IPS-18a (cell line): ENCODE data around the gene IL10.

Experiments
- H3K27ac ChIP-seq: one replicate; pipeline ENCODE4 v1.5.1; 2013; ENCODE audit warnings: low read length
- H3K27me3 ChIP-seq: one replicate; pipeline ENCODE4 v1.6.1; 2013; ENCODE audit warnings: mild to moderate bottlenecking, low read length; ENCODE audit not compliant: control insufficient read depth, insufficient read depth
- H3K36me3 ChIP-seq: one replicate; pipeline ENCODE4 v1.6.1; 2013; ENCODE audit warnings: low read depth, low read length; ENCODE audit not compliant: control insufficient read depth
- H3K4me1 ChIP-seq: one replicate; pipeline ENCODE4 v1.6.1; 2013; ENCODE audit warnings: low read depth, low read length; ENCODE audit not compliant: control insufficient read depth
- H3K4me3 ChIP-seq: one replicate; pipeline ENCODE4 v1.5.1; 2013; ENCODE audit warnings: low read length
- H3K9ac ChIP-seq: one replicate; pipeline ENCODE4 v1.6.1; 2013; ENCODE audit warnings: mild to moderate bottlenecking, low read length, moderate library complexity
- H3K9me3 ChIP-seq: one replicate; pipeline ENCODE4 v1.6.1; 2013; ENCODE audit warnings: low read depth, low read length; ENCODE audit not compliant: control insufficient read depth

IL10 gene

GRCh38 chr1:206757524-206758266 is 14.6 kb downstream of the IL10 start:
- Histone ChIP-seq H3K27ac (no peak overlapping the region), H3K4me1 (no peaks in the 10 kb centered on the region), H3K4me3 (no peak overlapping the region), H3K27me3 (no peaks in the 10 kb centered on the region), H3K36me3 (no peaks in the 10 kb centered on the region), H3K9me3 (no peaks in the 10 kb centered on the region), H3K9ac (no peak overlapping the region)

GRCh38 chr1:206754011-206754410 is 18.3 kb downstream of the IL10 start:
- Histone ChIP-seq H3K4me1 (no peaks in the 10 kb centered on the region), H3K36me3 (no peaks in the 10 kb centered on the region), H3K27me3 (no peaks in the 10 kb centered on the region), H3K9me3 (no peaks in the 10 kb centered on the region), H3K4me3 (no peak overlapping the region), H3K9ac (no peak overlapping the region), H3K27ac (no peak overlapping the region)

GRCh38 chr1:206753141-206753540 is 19.2 kb downstream of the IL10 start:
- H3K4me1 ChIP-seq: no peaks in the 10 kb centered on the region
- no peak overlapping the region for H3K9ac ChIP-seq
- H3K27ac ChIP-seq: no peak overlapping the region
- no peaks in the 10 kb centered on the region for H3K9me3 ChIP-seq
- H3K4me3 ChIP-seq: no peak overlapping the region
- no peaks in the 10 kb centered on the region for H3K27me3 ChIP-seq
- H3K36me3 ChIP-seq: no peaks in the 10 kb centered on the region

GRCh38 chr1:206752481-206752880 is 19.8 kb downstream of the IL10 start:
- Histone ChIP-seq H3K9ac (no peak overlapping the region), H3K27ac (no peak overlapping the region), H3K4me3 (no peak overlapping the region), H3K9me3 (no peaks in the 10 kb centered on the region), H3K27me3 (no peaks in the 10 kb centered on the region), H3K4me1 (no peaks in the 10 kb centered on the region), H3K36me3 (no peaks in the 10 kb centered on the region)

GRCh38 chr1:206751891-206752290 is 20.4 kb downstream of the IL10 start:
- H3K9me3 ChIP-seq: no peaks in the 10 kb centered on the region
- no peak overlapping the region for H3K27ac ChIP-seq
- H3K4me3 ChIP-seq: no peak overlapping the region
- H3K27me3 ChIP-seq: no peaks in the 10 kb centered on the region
- no peak overlapping the region for H3K9ac ChIP-seq
- H3K36me3 ChIP-seq: no peaks in the 10 kb centered on the region
- no peaks in the 10 kb centered on the region for H3K4me1 ChIP-seq

- no peaks in the 10 kb centered on the region for H3K4me1 ChIP-seq
- H3K4me3 ChIP-seq: no peak overlapping the region
- no peak overlapping the region for H3K27ac ChIP-seq
- no peaks in the 10 kb centered on the region for H3K27me3 ChIP-seq
- no peak overlapping the region for H3K9ac ChIP-seq
- no peaks in the 10 kb centered on the region for H3K36me3 ChIP-seq
- H3K9me3 ChIP-seq: no peaks in the 10 kb centered on the region
Observed at GRCh38 chr1:206748348-206749030, 23.8 kb downstream of the IL10 start.

GRCh38 chr1:206745301-206745700 is 27.0 kb downstream of the IL10 start:
- Histone ChIP-seq H3K36me3 (no peaks in the 10 kb centered on the region), H3K9ac (no peak overlapping the region), H3K9me3 (no peaks in the 10 kb centered on the region), H3K4me3 (no peak overlapping the region), H3K27ac (no peak overlapping the region), H3K4me1 (no peaks in the 10 kb centered on the region), H3K27me3 (no peaks in the 10 kb centered on the region)

GRCh38 chr1:206744683-206745082 is 27.6 kb downstream of the IL10 start:
- no peaks in the 10 kb centered on the region for H3K9me3 ChIP-seq
- no peak overlapping the region for H3K27ac ChIP-seq
- H3K4me3 ChIP-seq: no peak overlapping the region
- H3K36me3 ChIP-seq: no peaks in the 10 kb centered on the region
- no peak overlapping the region for H3K9ac ChIP-seq
- H3K4me1 ChIP-seq: no peaks in the 10 kb centered on the region
- no peaks in the 10 kb centered on the region for H3K27me3 ChIP-seq

- Histone ChIP-seq H3K4me3 (no peak overlapping the region), H3K9me3 (no peaks in the 10 kb centered on the region), H3K4me1 (peaks cover 4% of the 10 kb centered on the region), H3K27me3 (no peaks in the 10 kb centered on the region), H3K36me3 (no peaks in the 10 kb centered on the region), H3K9ac (no peak overlapping the region), H3K27ac (no peak overlapping the region)
Observed at GRCh38 chr1:206742719-206743383, 29.4 kb downstream of the IL10 start.

- Histone ChIP-seq H3K4me1 (peaks cover 4% of the 10 kb centered on the region), H3K27me3 (no peaks in the 10 kb centered on the region), H3K27ac (no peak overlapping the region), H3K9ac (no peak overlapping the region), H3K9me3 (no peaks in the 10 kb centered on the region), H3K36me3 (no peaks in the 10 kb centered on the region), H3K4me3 (no peak overlapping the region)
Observed at GRCh38 chr1:206741142-206741701, 31.1 kb downstream of the IL10 start.

- Histone ChIP-seq H3K4me1 (peaks cover 4% of the 10 kb centered on the region), H3K27me3 (no peaks in the 10 kb centered on the region), H3K4me3 (no peak overlapping the region), H3K9ac (no peak overlapping the region), H3K27ac (no peak overlapping the region), H3K9me3 (no peaks in the 10 kb centered on the region), H3K36me3 (no peaks in the 10 kb centered on the region)
Observed at GRCh38 chr1:206739411-206740076, 32.8 kb downstream of the IL10 start.
